H1 (cell line): ENCODE results near the gene GRIN3A. TPM values are rescaled to one million over a fixed set of nuclear protein-coding genes. Genes with fewer than 3 reads are reported as not detected.

Source experiments
- EP300 ChIP-seq, 2 experiments: IDR thresholded peaks; 1 replicate in 1 of 2; 2 replicates in 1 of 2; pipeline ENCODE4 v1.6.1; 2011 to 2012; ENCODE audit warnings: low read depth in 2 of 2, low read length in 2 of 2, mild to moderate bottlenecking in 2 of 2, borderline replicate concordance in 1 of 2, inconsistent platforms in 1 of 2, moderate library complexity in 1 of 2
- GTF2F1 ChIP-seq: IDR thresholded peaks from 2 replicates; pipeline ENCODE4 v1.6.1; 2012; ENCODE audit warnings: low read depth, low read length, improper control_type of control experiment, borderline replicate concordance
- TAF1 ChIP-seq: IDR thresholded peaks from 2 replicates; pipeline ENCODE4 v1.6.1; 2011; ENCODE audit warnings: mild to moderate bottlenecking, low read depth, low read length
- polyA plus RNA-seq, 7 experiments: library from polyadenylated mRNA; depleted of rRNA in 3 of 7; stranded (reverse) in 5 of 7; unstranded in 2 of 7; fragments of >200 nt in 5 of 7; fragments of 200-250 nt in 2 of 7; gene quantifications; 1 replicate in 5 of 7; 2 replicates in 1 of 7; 4 replicates in 1 of 7; pipeline versions ENCODE4 v1.2.1 to v1.2.3, GENCODE V29; 2011 to 2013; ENCODE audit warnings: missing spikeins in 2 of 7, mixed read lengths in 2 of 7
- total RNA-seq: library from RNA; stranded (reverse); fragmentation: NEBNext Ultra II Directional; extraction: Animal tissue kit (Norgen Biotek cat#: 25700); gene quantifications from 2 replicates; pipeline ENCODE4 v1.2.1, GENCODE V29; 2021

The GRIN3A gene
- total and polyA plus RNA-seq, 2 of the 8 experiments (the other 6 are each of a cell fraction or from before 2014, with no cell fraction given), result 0.04 TPM; not detected in 1

DNA sequence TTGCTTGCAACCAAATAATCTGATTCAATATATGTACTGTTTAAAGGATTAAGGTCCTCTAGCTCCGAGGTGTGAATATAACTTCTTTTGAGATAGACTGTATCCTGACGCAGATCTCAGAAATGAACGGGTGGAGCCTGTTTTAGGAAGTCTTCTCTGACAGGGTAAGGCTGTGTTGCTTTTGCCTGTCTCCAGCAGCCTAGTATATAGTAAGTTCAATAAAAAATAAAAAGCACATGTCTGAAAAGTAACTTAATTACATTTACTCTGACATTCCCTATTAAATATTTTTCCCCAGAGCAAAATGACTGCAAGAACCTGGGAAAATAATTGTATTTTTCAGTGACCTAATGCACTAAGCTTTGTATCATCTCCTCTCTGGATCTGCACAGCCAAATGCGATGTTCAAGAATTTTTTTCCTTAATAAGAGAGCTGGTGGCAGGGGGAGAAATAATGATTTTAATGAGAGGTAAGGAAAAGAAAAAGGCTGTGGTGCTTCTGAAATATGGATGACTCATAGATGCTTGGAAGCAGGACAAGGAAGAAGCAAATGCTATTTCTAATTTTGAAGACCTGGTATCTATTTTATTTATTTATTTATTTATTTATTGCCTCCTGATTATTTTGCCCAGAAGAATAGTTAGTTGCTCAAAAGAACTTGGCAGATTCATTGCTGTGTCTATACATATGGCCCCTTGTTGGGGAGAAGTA, 151.0 kb downstream of the GRIN3A start (continued):
- no peak for TF ChIP-seq EP300 (IDR thresholded peaks at IDR 0.05; ENCODE audit: borderline replicate concordance in 1 of 2, low read depth in 2 of 2, low read length in 2 of 2)
- no peak for TF ChIP-seq GTF2F1
- TF ChIP-seq TAF1, result no peak
